Mucosa of descending colon (tissue), 3 donors: ENCODE data around the gene FHIT. TPM values are rescaled to one million over a fixed set of nuclear protein-coding genes. Genes with fewer than 3 reads are reported as not detected.

ENCODE experiments used
- ATAC-seq: fragments of 200-7000 bp; cut with Tn5 transposase; one replicate; pipeline ENCODE4 v1.9.1; 2020; ENCODE audit warnings: mild to moderate bottlenecking, moderate library complexity
- DNase-seq, 3 donors: peaks; one replicate each; pipeline ENCODE4 v3.0.0-alpha.2; 2020
- H3K36me3 ChIP-seq: fragments of 200-600 bp; one replicate; pipeline ENCODE4 v1.8.0; 2021; ENCODE audit warnings: low read depth, mild to moderate bottlenecking
- H3K4me1 ChIP-seq: fragments of 200-600 bp; one replicate; pipeline ENCODE4 v1.8.0; 2021; ENCODE audit warnings: low read depth, mild to moderate bottlenecking
- H3K4me3 ChIP-seq: fragments of 200-600 bp; one replicate; pipeline ENCODE4 v1.8.0; 2021; ENCODE audit warnings: mild to moderate bottlenecking
- H3K9me3 ChIP-seq: fragments of 200-600 bp; one replicate; pipeline ENCODE4 v1.8.0; 2021; ENCODE audit warnings: mild to moderate bottlenecking
- CTCF ChIP-seq: fragments of 200-600 bp; IDR thresholded peaks from one replicate; pipeline ENCODE4 v1.8.0; 2022; ENCODE audit warnings: antibody characterized with exemption, mild to moderate bottlenecking
- intact Hi-C, 2 donors: fragments of 100-400 bp; cut with DNase I in 1 of 2; cut with micrococcal nuclease in 1 of 2; formaldehyde crosslinking; loops; one replicate each; pipeline versions ENCODE4 v1.11.0 to v1.11.1; 2022; cut with DNase I, micrococcal nuclease
- total RNA-seq, 3 donors: library from RNA; stranded (reverse); fragmentation: NEBNext Ultra II Directional in 2 of 3; extraction: Animal tissue kit (Norgen Biotek cat#: 25700) in 2 of 3; gene quantifications; one replicate each; pipeline versions ENCODE4 v1.2.1 to v1.2.4, GENCODE V29; 2021 to 2023
- donor health status: DM: no; HTN: no; CAD: no; lungs with moderate emphysema.
- donor health status: DM: no; HTN: no; CAD: no.
- donor health status: DM: no; HTN: yes; CAD: no.

Gene FHIT
- total RNA-seq, 3 donors from 2014 or later: 8.9 to 20.7 (median 18.6) TPM

- Histone ChIP-seq H3K9me3 (no peaks in the 10 kb centered on the region), H3K4me3 (no peak overlapping the region), H3K4me1 (no peaks in the 10 kb centered on the region), H3K36me3 (no peaks in the 10 kb centered on the region)
- intact Hi-C loops: no loop called here
- DNase-seq (no peak), ATAC-seq (no peak)
- no peak for TF ChIP-seq CTCF
Observed at GRCh38 chr3:60514085-60514649, 737.1 kb downstream of the FHIT start.

- no peak for TF ChIP-seq CTCF
Observed at GRCh38 chr3:60513241-60513640, 738.0 kb downstream of the FHIT start.

GRCh38 chr3:60512506-60512905, 738.7 kb downstream of the FHIT start:
- intact Hi-C loops: no loop called here
- DNase-seq (no peak), ATAC-seq (no peak)
- Histone ChIP-seq H3K4me1 (no peaks in the 10 kb centered on the region), H3K36me3 (no peaks in the 10 kb centered on the region), H3K4me3 (no peak overlapping the region), H3K9me3 (no peaks in the 10 kb centered on the region)
- no peak for TF ChIP-seq CTCF

More at GRCh38 chr3:60513241-60513640, 738.0 kb downstream of the FHIT start:
- Histone ChIP-seq H3K9me3 (no peaks in the 10 kb centered on the region), H3K36me3 (no peaks in the 10 kb centered on the region), H3K4me3 (no peak overlapping the region), H3K4me1 (no peaks in the 10 kb centered on the region)
- intact Hi-C loops: no loop called here
- ATAC-seq: no peak
- no peak for DNase-seq

- ATAC-seq (no peak), DNase-seq (no peak)
- TF ChIP-seq CTCF: no peak
- Histone ChIP-seq H3K9me3 (no peaks in the 10 kb centered on the region), H3K36me3 (no peaks in the 10 kb centered on the region), H3K4me3 (no peak overlapping the region), H3K4me1 (no peaks in the 10 kb centered on the region)
- intact Hi-C loops: no loop called here
Observed at GRCh38 chr3:60509471-60509870, 741.8 kb downstream of the FHIT start.

GRCh38 chr3:60504827-60505457, 746.3 kb downstream of the FHIT start:
- intact Hi-C loops: no loop called here
- H3K9me3 ChIP-seq: no peaks in the 10 kb centered on the region
- no peak for ATAC-seq
- no peaks in the 10 kb centered on the region for H3K36me3 ChIP-seq
- H3K4me1 ChIP-seq: no peaks in the 10 kb centered on the region
- TF ChIP-seq CTCF: no peak
- H3K4me3 ChIP-seq: no peak overlapping the region
- no peak for DNase-seq
